Putamen (tissue), 1 donor: Measurements from ENCODE around the gene ENGASE.

ENCODE experiments used
- DNase-seq: peaks from one replicate; pipeline ENCODE4 v3.0.0-alpha.2; 2016; ENCODE audit warnings: low spot score

Gene ENGASE

DNA sequence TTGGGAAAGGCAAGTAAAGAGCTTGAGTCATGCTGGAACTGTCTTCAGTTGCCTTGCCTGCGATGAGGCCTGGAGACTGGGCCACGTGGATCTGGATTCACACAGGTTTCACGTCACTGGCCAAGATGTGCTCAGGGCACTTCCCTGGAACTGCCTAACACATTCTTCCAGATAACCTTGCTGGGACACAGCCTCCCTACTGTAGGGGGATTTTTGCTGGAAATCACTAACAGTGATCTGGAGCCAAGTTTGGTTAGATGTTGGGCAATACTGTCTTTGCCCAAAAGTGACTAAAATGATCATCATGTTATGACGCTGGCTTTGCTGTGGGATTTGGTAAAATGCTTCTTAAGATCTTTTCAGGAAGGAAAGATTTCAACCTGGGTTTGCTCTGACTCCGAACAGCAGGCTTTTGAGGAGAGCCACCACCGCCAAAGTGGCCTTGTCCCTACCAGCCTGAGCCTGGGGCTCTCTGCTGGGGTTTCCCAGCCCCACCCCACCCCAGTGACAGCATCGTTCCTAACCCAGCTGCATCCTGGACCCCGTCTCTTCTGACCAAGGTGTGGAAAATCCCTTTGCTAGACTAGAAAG, 36.0 kb upstream of the ENGASE start:
- DNase-seq = no peak

DNA sequence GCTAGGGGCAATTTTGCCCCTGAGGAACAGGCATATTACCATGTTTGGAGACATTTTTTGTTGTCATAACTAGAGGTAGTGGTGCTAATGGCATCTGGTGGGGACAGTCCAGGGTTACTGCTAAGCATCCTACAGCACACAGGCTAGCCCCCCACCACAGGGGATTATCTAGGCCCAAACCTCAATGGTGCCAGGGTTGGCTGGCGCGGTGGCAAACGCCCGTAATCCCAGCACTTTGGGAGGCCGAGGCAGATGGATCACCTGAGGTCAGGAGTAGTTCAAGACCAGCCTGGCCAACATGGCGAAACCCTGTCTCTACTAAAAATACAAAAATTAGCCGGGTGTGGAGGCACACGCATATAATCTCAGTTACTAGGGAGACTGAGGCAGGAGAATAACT, 35.5 kb upstream of the ENGASE start:
- DNase-seq = no peak

- no peak for DNase-seq
Observed at GRCh38 chr17:79039886-79040285, 34.7 kb upstream of the ENGASE start.

- no peak for DNase-seq
Observed at GRCh38 chr17:79041041-79041570, 33.5 kb upstream of the ENGASE start.

- DNase-seq = no peak
Observed at GRCh38 chr17:79041723-79042420, 32.8 kb upstream of the ENGASE start.

- DNase-seq = no peak
Observed at GRCh38 chr17:79042421-79043190, 32.0 kb upstream of the ENGASE start.

DNA sequence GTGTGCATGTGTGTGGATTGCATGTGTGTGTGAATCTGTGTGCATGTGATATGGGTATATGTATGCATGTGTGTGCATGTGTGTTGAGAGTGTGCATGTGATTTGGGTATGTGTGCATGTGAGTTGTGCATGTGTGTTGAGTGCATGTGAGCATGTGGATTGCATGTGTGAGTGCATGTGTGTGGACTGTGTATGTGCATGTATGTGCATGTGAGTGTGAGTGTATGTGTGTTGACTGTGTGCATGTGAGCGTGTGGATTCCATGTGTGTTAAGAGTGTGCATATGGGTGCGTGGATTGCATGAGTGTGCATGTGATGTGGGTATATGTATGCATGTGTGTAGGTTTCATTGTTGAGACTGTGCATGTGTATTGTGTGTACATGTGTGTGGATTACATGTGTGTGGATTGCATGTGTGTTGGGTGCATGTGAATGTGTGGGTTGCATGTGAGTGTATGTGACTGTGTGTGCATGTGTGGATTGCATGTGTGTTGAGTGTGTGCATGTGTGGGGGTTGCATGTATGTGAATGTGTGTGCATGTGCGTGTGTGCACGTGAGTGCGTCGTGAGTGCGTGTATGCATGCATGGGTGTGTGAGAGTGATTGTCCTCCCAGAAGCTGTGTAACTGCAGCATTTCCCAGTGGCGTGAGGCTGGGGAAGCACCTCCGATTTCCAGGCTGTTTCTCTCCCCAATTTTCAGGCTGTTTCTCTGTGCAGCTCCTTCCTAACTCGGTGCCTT, 31.3 kb upstream of the ENGASE start:
- no peak for DNase-seq

DNA sequence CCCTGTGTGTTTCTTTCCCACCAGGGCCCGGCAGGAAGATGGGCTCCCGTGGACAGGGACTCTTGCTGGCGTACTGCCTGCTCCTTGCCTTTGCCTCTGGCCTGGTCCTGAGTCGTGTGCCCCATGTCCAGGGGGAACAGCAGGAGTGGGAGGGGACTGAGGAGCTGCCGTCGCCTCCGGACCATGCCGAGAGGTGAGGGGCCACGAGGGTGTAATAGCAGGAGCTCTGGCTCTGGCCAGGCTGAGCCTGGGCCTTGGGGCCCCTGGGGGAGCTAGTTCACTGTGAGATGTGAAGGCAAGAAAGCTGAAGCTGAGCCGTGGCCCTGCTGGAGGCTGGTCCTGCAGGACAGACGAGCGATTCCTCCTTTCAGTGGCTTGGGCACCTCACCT, 30.7 kb upstream of the ENGASE start:
- DNase-seq = no peak

GRCh38 chr17:79044462-79044861, 30.2 kb upstream of the ENGASE start:
- no peak for DNase-seq

- no peak for DNase-seq
Observed at GRCh38 chr17:79045001-79045729, 29.5 kb upstream of the ENGASE start.

GRCh38 chr17:79045842-79046196, 28.8 kb upstream of the ENGASE start:
- peak; percentile 30 for DNase-seq

GRCh38 chr17:79046197-79046915, 28.3 kb upstream of the ENGASE start:
- no peak for DNase-seq

- no peak for DNase-seq
Observed at GRCh38 chr17:79046916-79047280, 27.7 kb upstream of the ENGASE start.

DNA sequence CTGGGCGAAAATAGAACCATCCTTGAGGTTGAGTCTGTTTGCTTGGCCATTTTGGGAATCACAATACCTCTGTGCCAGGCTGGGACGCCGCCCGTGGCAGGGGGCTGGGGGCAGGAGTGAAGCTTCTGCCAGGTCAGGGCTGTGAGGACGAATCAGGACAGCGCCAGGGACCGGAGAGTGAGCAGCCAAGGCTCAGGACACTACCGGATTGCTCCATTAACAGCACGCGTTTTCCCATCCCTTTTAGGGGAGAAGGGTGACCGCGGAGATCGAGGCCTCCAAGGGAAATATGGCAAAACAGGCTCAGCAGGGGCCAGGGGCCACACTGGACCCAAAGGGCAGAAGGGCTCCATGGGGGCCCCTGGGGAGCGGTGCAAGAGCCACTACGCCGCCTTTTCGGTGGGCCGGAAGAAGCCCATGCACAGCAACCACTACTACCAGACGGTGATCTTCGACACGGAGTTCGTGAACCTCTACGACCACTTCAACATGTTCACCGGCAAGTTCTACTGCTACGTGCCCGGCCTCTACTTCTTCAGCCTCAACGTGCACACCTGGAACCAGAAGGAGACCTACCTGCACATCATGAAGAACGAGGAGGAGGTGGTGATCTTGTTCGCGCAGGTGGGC, 27.2 kb upstream of the ENGASE start:
- DNase-seq = no peak

- DNase-seq = no peak
Observed at GRCh38 chr17:79047923-79048825, 26.4 kb upstream of the ENGASE start.

DNA sequence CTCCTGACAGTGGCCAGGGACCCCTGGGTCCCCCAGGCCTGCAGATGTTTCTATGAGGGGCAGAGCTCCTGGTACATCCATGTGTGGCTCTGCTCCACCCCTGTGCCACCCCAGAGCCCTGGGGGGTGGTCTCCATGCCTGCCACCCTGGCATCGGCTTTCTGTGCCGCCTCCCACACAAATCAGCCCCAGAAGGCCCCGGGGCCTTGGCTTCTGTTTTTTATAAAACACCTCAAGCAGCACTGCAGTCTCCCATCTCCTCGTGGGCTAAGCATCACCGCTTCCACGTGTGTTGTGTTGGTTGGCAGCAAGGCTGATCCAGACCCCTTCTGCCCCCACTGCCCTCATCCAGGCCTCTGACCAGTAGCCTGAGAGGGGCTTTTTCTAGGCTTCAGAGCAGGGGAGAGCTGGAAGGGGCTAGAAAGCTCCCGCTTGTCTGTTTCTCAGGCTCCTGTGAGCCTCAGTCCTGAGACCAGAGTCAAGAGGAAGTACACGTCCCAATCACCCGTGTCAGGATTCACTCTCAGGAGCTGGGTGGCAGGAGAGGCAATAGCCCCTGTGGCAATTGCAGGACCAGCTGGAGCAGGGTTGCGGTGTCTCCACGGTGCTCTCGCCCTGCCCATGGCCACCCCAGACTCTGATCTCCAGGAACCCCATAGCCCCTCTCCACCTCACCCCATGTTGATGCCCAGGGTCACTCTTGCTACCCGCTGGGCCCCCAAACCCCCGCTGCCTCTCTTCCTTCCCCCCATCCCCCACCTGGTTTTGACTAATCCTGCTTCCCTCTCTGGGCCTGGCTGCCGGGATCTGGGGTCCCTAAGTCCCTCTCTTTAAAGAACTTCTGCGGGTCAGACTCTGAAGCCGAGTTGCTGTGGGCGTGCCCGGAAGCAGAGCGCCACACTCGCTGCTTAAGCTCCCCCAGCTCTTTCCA, 25.5 kb upstream of the ENGASE start:
- no peak for DNase-seq

DNA sequence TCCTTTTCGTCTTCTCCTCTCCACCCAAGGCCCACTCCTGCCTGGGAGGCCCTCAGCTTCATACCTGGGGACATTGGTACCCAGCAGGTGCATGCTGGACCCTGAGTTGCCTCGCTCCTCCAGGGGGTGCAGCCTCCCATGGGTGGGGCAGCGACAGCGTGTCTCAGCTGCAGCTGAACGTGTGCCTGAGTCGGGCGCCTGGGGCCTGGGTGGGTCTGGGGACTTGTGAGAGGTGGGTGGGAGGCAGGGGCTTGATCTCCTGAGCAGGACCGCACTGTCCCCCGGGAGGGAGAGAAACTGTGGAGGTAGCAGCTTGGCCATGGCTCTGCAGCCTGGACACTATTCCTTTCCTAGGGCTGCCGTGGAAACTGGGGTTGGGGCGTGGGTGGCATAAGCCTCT, 24.8 kb upstream of the ENGASE start:
- DNase-seq = no peak

- DNase-seq = no peak
Observed at GRCh38 chr17:79050551-79050950, 24.1 kb upstream of the ENGASE start.
